Right lobe of liver (tissue), 4 donors: ENCODE measurements around the gene FAXDC2.

Experiments used
- POLR2A ChIP-seq: fragments of 450-650 bp; IDR thresholded peaks from one replicate; pipeline ENCODE4 v1.6.1; 2017; ENCODE audit warnings: antibody characterized with exemption, mild to moderate bottlenecking
- TF ChIP-seq, protein P1 (sequence below), 4 donors: fragments of 200-600 bp in 3 of 4; fragments of 450-650 bp in 1 of 4; IDR thresholded peaks; one replicate each; pipeline versions ENCODE4 v1.5.1 to v1.8.0; 2016 to 2022; ENCODE audit warnings: antibody characterized with exemption in 4 of 4, mild to moderate bottlenecking in 2 of 4
- donor health status: DM: no; HTN: no; CAD: no.
- donor health status: DM: no; HTN: no; CAD: no.
- donor health status: DM: no; HTN: yes; CAD: no.

DNA sequence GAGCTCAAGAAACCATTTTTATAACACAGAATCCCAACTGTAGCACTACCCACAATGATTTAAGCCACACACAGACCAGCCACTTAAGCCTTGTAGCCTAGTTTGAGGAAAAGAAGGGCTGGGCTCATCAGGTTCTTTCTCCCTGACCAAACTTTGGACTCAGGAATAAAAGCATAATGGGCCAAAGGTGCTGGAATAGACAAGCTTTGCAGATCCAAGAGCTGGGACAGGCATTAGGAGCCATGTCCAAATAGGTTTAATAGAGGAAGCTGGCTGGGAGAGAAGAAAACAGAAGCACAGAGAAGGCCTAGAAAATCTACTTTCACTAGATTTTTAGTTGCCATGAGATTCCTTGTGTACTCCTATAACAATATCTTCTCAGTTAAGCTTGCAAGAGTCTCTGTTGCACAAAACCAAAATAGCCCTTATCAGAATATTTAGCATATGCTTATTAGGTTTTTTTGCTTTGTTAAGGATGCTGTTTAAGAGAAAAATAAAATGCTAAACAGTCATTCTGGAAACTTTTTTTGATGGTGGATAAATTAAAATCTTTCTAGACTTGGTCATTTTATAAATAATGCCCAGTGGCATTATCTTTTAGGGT, 46.3 kb upstream of the FAXDC2 start:
- TF ChIP-seq POLR2A = no peak
- TF ChIP-seq, protein P1, sequence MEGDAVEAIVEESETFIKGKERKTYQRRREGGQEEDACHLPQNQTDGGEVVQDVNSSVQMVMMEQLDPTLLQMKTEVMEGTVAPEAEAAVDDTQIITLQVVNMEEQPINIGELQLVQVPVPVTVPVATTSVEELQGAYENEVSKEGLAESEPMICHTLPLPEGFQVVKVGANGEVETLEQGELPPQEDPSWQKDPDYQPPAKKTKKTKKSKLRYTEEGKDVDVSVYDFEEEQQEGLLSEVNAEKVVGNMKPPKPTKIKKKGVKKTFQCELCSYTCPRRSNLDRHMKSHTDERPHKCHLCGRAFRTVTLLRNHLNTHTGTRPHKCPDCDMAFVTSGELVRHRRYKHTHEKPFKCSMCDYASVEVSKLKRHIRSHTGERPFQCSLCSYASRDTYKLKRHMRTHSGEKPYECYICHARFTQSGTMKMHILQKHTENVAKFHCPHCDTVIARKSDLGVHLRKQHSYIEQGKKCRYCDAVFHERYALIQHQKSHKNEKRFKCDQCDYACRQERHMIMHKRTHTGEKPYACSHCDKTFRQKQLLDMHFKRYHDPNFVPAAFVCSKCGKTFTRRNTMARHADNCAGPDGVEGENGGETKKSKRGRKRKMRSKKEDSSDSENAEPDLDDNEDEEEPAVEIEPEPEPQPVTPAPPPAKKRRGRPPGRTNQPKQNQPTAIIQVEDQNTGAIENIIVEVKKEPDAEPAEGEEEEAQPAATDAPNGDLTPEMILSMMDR (IDR thresholded peaks at IDR 0.05) = no peak
